BLaER1 (cell line): ENCODE data around the gene NR1H4.
"Not testable (repeated sequence)": the region's sequence is repeated elsewhere in the genome, so short reads cannot be mapped to it uniquely, and the experiment has no call there.

ENCODE experiments used
- H3K27ac ChIP-seq: shearing (Covaris generic); formaldehyde crosslinking; 2 replicates; pipeline ENCODE4 v1.8.1; 2022
- H3K27me3 ChIP-seq: shearing (Covaris generic); formaldehyde crosslinking; 2 replicates; pipeline ENCODE4 v1.8.1; 2022
- H3K36me3 ChIP-seq: shearing (Covaris generic); formaldehyde crosslinking; 2 replicates; pipeline ENCODE4 v1.8.1; 2022
- H3K4me1 ChIP-seq: shearing (Covaris generic); formaldehyde crosslinking; 2 replicates; pipeline ENCODE4 v1.8.1; 2022
- H3K4me2 ChIP-seq: shearing (Covaris generic); formaldehyde crosslinking; 2 replicates; pipeline ENCODE4 v1.8.1; 2022
- H3K4me3 ChIP-seq: shearing (Covaris generic); formaldehyde crosslinking; 2 replicates; pipeline ENCODE4 v1.8.1; 2022
- H3K9ac ChIP-seq: shearing (Covaris generic); formaldehyde crosslinking; 2 replicates; pipeline ENCODE4 v1.8.1; 2022
- H3K9me3 ChIP-seq: shearing (Covaris generic); formaldehyde crosslinking; 2 replicates; pipeline ENCODE4 v1.8.1; 2022
- H4K20me1 ChIP-seq: shearing (Covaris generic); formaldehyde crosslinking; 2 replicates; pipeline ENCODE4 v1.8.1; 2022
- Cebpa-rat ChIP-seq: shearing (Covaris generic); IDR thresholded peaks from 2 replicates; pipeline ENCODE4 v1.8.1; 2022

The NR1H4 gene

DNA sequence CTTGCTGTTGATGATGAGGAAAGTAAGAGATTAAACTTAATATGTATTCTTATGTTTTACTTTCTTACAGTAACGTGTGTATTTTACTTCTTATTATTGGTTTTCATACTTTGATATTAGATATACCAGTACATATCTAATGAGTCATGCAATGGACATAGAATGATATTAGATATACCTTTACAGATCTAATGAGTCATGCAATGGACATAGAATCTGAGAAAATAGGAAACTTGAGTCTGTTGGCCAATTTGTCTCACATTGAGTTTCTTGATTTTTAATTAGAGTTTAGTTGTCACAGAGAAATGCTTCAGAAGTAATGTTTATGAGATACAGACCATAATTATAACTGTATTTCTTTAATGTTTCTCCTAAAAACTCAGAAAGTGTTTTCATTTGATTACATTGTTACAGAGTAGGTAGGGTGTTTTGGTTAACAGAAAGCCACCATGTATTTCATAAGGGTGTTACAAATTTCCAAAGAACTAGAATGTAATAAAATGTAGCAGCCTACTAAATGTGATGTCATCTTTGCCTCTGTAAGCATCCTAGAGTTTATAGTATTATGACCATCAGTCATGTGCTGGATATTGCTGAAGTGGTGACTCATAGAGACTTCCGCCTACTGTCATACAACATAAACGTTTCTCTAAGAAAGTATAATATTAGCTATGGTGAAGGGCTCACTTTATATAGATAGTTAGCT lies 102.8 kb downstream of the NR1H4 start:
- H4K20me1 ChIP-seq = no peaks in the 10 kb centered on the region
- H3K27me3 ChIP-seq = no peaks in the 10 kb centered on the region
- TF ChIP-seq Cebpa-rat = no peak
- H3K27ac ChIP-seq = no peak overlapping the region
- no peaks in the 10 kb centered on the region for H3K36me3 ChIP-seq
- H3K4me3 ChIP-seq = no peak overlapping the region
- peaks cover 15% of the 10 kb centered on the region for H3K9me3 ChIP-seq
- H3K9ac ChIP-seq = no peak overlapping the region
- peaks cover 8% of the 10 kb centered on the region; the same call in 1 of the 2 replicates for H3K4me1 ChIP-seq
- H3K4me2 ChIP-seq = no peak overlapping the region

DNA sequence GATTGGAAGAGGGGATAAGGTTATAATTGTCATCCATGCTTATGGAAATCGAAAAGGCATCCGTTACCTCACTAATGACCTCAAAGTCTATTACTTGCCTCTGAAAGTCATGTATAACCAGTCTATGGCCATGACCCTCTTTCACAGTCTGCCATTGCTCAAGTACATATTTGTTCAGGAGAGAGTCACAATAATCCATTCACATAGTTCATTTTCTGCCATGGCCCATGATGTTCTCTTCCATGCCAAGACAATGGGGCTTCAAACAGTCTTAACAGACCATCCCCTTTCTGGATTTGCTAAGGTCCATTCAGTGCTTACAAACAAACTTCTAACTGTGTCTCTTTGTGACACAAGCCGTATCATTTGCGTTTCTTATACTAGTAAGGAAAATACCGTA lies 105.3 kb downstream of the NR1H4 start:
- Histone ChIP-seq H3K9me3 (peaks cover 25% of the 10 kb centered on the region), H3K4me1 (peaks cover 8% of the 10 kb centered on the region; the same call in 1 of the 2 replicates), H3K27me3 (no peaks in the 10 kb centered on the region), H4K20me1 (no peaks in the 10 kb centered on the region), H3K4me2 (no peak overlapping the region), H3K27ac (no peak overlapping the region), H3K9ac (no peak overlapping the region), H3K36me3 (no peaks in the 10 kb centered on the region), H3K4me3 (no peak overlapping the region)
- TF ChIP-seq Cebpa-rat = no peak

DNA sequence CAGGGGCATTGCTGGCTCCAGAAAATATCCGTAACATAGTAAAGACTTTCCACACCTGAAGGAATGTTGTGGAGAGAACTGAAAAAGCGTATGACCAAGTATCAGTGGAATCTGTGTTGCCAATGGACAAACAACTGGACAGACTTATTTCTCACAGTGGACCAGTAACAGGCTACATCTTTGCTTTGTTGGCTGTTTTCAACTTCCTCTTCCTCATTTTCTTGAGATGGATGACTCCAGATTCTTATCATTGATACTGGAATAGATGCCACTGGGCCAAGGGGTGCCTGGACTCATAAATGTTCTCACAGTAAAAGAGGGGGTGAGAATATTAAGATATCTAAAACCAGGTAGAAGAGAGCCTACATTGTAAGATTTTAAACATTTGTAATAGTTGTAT lies 106.2 kb downstream of the NR1H4 start:
- Histone ChIP-seq H3K9ac (no peak overlapping the region), H3K4me3 (no peak overlapping the region), H3K4me2 (no peak overlapping the region), H4K20me1 (no peaks in the 10 kb centered on the region), H3K27ac (no peak overlapping the region), H3K36me3 (no peaks in the 10 kb centered on the region), H3K27me3 (no peaks in the 10 kb centered on the region), H3K4me1 (peaks cover 1% of the 10 kb centered on the region; the same call in 1 of the 2 replicates), H3K9me3 (peaks cover 21% of the 10 kb centered on the region; the same call in 1 of the 2 replicates)
- no peak for TF ChIP-seq Cebpa-rat

- Histone ChIP-seq H3K27me3 (no peaks in the 10 kb centered on the region), H3K9me3 (peaks cover 61% of the 10 kb centered on the region), H4K20me1 (no peaks in the 10 kb centered on the region), H3K36me3 (no peaks in the 10 kb centered on the region), H3K4me3 (no peak overlapping the region), H3K27ac (no peak overlapping the region), H3K4me1 (no peaks in the 10 kb centered on the region), H3K4me2 (no peak overlapping the region), H3K9ac (no peak overlapping the region)
- no peak for TF ChIP-seq Cebpa-rat
These were observed 110.6 kb downstream of the NR1H4 start for GRCh38 chr12:100584256-100584655.

- Histone ChIP-seq H3K27ac (no peak overlapping the region), H3K9ac (no peak overlapping the region), H3K4me3 (no peak overlapping the region), H3K9me3 (peaks cover 28% of the 10 kb centered on the region), H3K27me3 (no peaks in the 10 kb centered on the region), H3K4me1 (no peaks in the 10 kb centered on the region), H3K36me3 (no peaks in the 10 kb centered on the region), H3K4me2 (no peak overlapping the region), H4K20me1 (no peaks in the 10 kb centered on the region)
- no peak for TF ChIP-seq Cebpa-rat
These were observed 118.3 kb downstream of the NR1H4 start for GRCh38 chr12:100591979-100592378.

DNA sequence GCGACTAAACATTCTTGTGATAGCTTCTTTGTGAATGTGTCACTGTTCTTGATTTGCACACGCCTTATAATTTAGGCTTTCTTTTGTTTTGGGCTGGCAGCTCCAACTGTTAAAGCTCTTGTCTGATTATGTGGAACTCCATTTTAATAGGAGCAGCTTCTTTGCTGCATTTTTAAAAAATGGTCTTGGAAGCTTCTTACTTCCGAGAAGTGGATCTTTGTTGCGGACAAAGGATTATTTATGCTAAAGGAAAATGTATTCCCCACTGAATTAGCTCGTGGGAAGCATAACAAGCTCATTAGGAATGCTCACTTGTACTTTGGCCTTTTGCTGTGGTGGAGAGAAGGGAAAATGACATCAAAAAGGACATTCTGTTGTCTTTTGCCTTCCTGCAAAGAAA lies 119.8 kb downstream of the NR1H4 start:
- Histone ChIP-seq H4K20me1 (no peaks in the 10 kb centered on the region), H3K27me3 (no peaks in the 10 kb centered on the region), H3K36me3 (no peaks in the 10 kb centered on the region), H3K4me1 (no peaks in the 10 kb centered on the region), H3K9ac (no peak overlapping the region), H3K27ac (no peak overlapping the region), H3K4me2 (no peak overlapping the region), H3K4me3 (no peak overlapping the region), H3K9me3 (peaks cover 13% of the 10 kb centered on the region)
- no peak for TF ChIP-seq Cebpa-rat

DNA sequence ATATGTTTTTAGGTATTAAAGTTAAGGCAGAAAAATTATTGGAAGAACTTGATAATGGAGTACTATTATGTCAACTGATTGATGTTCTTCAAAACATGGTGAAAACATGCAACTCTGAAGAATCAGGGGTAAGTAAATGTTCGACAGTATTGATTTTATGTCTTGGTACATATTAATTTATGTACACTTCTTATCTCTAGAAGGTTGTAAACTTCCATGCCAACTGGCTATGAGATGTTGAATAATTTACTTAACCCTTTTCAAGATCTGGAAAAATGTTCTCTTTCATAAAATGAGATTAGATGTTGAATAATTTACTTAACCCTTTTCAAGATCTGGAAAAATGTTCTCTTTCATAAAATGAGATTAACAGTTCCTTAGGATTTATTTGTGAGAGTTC lies 128.0 kb downstream of the NR1H4 start:
- Histone ChIP-seq H3K4me2 (no peak overlapping the region), H3K27ac (no peak overlapping the region), H3K4me3 (no peak overlapping the region), H3K27me3 (no peaks in the 10 kb centered on the region), H3K4me1 (no peaks in the 10 kb centered on the region), H3K9me3 (no peaks in the 10 kb centered on the region), H3K9ac (no peak overlapping the region), H3K36me3 (no peaks in the 10 kb centered on the region), H4K20me1 (no peaks in the 10 kb centered on the region)
- no peak for TF ChIP-seq Cebpa-rat

DNA sequence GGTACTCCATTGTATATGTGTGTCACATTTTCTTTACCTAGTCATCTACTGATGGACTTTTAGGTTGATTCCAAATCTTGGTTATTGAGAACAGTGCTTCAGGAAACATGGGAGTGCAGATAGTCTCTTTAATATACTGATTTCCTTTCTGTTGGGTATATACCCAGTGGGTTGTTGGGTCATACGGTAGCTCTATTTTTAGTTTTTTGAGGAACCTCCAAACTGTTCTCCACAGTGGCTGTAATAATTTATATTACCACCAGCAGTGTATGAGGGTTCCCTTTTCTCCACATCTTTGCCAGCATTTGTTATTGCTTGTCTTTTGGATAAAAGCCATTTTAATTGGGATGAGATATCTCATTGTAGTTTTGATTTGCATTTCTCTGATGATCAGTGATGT lies 129.3 kb downstream of the NR1H4 start:
- not testable (repeated sequence) for H3K9me3 ChIP-seq, H3K4me2 ChIP-seq, H3K4me1 ChIP-seq, H3K9ac ChIP-seq, H4K20me1 ChIP-seq, H3K4me3 ChIP-seq, H3K27ac ChIP-seq, H3K27me3 ChIP-seq, H3K36me3 ChIP-seq

GRCh38 chr12:100608776-100609175 lies 135.1 kb downstream of the NR1H4 start:
- no peaks in the 10 kb centered on the region for H3K27me3 ChIP-seq
- H4K20me1 ChIP-seq = no peaks in the 10 kb centered on the region
- H3K9me3 ChIP-seq = 0 out of 2 replicates have a peak, but pooled peaks cover 3% of the 10 kb centered on the region
- H3K27ac ChIP-seq = peak overlapping the region; percentile 77
- no peak overlapping the region for H3K9ac ChIP-seq
- no peak for TF ChIP-seq Cebpa-rat
- H3K4me1 ChIP-seq = peaks cover 55% of the 10 kb centered on the region
- no peaks in the 10 kb centered on the region for H3K36me3 ChIP-seq
- no peak overlapping the region for H3K4me3 ChIP-seq
- peak overlapping the region; percentile 63 for H3K4me2 ChIP-seq

DNA sequence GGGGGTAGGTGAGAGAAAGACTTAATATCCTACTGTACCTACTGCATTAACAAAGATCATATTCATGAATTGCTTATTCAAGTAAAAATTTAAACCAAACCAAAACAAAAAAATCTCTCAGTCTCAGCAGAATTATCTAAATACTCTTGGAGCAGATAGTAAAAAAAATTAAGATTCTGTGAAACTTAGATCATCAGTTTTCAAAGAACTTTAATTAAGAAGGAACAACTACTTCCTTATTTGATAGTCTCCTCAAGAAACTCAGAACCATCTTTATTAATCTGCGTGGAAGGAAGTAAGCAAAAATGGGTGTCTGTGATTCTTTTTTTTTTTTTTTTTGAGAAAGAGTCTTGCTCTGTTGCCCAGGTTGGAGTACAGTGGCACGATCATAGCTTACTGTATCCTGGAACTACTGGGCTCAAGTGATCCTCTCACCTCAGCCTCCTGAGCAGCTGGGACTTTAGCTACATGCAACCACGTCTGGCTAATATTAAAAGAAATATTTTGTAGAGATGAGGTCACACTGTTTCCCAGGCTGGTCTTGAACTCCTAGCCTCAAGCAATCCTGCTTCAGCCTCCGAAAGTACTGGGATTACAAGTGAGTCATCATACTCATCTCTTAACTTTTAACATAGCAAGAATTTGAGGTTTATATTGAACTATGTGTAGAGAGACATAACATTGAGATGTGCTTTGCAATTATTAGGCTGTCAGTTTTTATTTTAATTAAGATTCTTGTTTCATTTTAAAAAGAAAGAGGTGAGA lies 137.2 kb downstream of the NR1H4 start:
- H3K4me3 ChIP-seq = no peak overlapping the region
- TF ChIP-seq Cebpa-rat = no peak
- 0 out of 2 replicates have a peak, but pooled peaks cover 3% of the 10 kb centered on the region for H3K9me3 ChIP-seq
- H4K20me1 ChIP-seq = no peaks in the 10 kb centered on the region
- H3K27ac ChIP-seq = peak overlapping the region; percentile 46; the same call in 1 of the 2 replicates
- H3K36me3 ChIP-seq = no peaks in the 10 kb centered on the region
- H3K9ac ChIP-seq = no peak overlapping the region
- peaks cover 55% of the 10 kb centered on the region for H3K4me1 ChIP-seq
- no peaks in the 10 kb centered on the region for H3K27me3 ChIP-seq
- H3K4me2 ChIP-seq = peak overlapping the region; percentile 63
